Body of pancreas (tissue), 4 donors: ENCODE measurements around the gene DNAH6.

Experiments
- CTCF ChIP-seq, 7 experiments: fragments of 450-650 bp in 4 of 7; fragments of 200-600 bp in 3 of 7; sonication (generic) in 3 of 7; IDR thresholded peaks; one replicate each; pipeline ENCODE4 v1.5.1; 2016 to 2019; ENCODE audit warnings: antibody characterized with exemption in 7 of 7
- POLR2A ChIP-seq, 3 donors: fragments of 450-650 bp; IDR thresholded peaks; one replicate each; pipeline ENCODE4 v1.6.1; 2016; ENCODE audit warnings: antibody characterized with exemption in 3 of 3, mild to moderate bottlenecking in 2 of 3

- TF ChIP-seq CTCF (IDR thresholded peaks at IDR 0.05) (no peak), POLR2A (IDR thresholded peaks at IDR 0.05) (no peak)
Measured at GRCh38 chr2:84836215-84836614, 319.9 kb downstream of the DNAH6 start.
